HG02678 (cell line): ENCODE data around the gene CDH13.

Source experiments
- ATAC-seq: cut with Tn5 transposase; IDR thresholded peaks from one replicate; pipeline ENCODE4 v1.9.1; 2021; ENCODE audit warnings: mild to moderate bottlenecking, moderate library complexity; ENCODE audit not compliant: unreplicated experiment

Gene CDH13

DNA sequence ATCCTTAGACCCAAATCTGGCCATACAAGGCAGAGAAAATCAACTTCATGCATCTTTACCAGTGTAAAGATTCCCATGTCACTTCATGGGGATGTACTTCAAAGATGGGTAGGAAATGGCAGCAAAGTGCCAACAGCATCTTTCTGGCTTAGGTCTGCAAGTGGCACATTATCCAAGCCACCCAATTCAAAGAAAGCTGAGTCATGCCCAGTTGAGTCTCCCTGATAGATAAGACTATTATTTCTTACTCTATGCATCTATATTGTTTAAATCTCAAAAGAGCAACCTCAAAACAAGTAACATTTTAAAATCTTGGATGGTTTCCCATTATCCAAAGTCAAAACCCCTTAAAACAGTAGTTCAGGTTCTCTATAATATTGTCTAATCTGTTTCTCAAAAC lies 1119.8 kb downstream of the CDH13 start:
- no peak for ATAC-seq

DNA sequence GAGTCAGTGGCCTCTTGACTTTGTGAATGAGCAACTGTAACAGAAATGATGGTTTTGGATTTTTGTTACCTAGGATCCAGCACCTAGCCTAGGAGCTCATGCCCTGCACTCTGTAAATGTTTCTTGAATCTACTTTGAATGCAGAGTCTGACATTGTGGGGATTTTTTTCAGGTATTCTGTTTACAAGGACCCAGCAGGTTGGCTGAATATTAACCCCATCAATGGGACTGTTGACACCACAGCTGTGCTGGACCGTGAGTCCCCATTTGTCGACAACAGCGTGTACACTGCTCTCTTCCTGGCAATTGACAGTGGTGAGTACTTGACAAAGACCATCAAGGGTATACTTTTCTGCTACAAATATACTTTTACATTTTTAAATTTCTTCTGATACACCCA lies 1121.2 kb downstream of the CDH13 start:
- no peak for ATAC-seq

DNA sequence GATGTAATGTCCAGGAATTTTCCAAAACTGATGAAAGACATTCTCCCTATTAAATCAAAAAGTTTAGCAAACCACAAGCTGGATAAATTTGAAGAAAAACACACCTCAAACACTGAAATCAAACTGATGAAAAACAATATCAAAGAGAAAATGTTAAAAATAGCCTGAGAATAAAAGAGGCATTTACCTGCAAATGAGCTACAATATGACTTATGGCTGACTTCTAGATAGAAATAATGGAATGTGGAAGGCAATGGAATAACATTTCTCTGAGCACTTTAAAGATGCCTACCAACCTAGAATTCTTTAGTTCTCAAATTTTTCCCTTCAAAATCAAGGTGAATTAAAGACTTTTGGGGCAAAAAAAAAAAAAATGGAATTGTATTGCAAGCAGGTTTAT lies 1128.6 kb downstream of the CDH13 start:
- no peak for ATAC-seq

DNA sequence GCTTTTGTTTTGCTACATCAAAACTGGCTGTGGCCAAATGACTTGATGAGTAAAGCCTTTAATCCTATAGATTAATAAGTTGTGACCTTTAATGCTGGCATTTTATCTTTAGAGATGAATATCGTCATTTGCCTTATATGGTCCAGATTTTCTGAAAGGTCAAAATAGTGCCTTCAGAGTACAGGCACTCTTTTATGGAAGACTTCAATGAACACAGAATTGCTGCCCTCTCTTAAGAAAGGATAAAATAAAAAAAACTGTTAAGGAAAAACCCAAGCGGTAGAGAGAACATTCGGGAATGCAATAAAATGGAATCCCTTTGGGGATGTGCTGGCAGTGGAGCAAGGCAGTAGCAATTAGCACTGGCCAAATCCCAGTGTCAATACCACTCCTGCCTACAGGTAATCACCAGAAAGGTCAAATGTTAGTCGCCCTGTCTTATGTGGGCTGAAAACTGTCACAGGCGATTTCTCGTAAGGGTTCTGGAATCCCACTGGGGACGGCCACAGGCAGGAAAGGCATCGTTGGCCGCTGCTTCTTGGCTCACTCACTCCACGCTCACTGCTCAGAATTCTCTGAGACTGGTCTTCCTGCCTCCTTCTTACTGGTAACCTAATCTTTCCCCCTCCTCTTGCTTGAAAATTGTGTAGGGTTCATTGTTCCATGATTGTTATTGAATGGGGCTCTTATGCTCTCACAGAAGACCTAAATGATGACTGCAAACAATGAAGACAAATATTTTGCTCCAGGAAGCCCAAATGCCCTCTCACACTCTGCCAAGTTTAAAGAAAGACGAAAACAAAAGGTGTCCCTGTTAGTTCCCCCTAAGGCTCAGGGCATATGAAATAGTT lies 1135.6 kb downstream of the CDH13 start:
- ATAC-seq, result no peak

DNA sequence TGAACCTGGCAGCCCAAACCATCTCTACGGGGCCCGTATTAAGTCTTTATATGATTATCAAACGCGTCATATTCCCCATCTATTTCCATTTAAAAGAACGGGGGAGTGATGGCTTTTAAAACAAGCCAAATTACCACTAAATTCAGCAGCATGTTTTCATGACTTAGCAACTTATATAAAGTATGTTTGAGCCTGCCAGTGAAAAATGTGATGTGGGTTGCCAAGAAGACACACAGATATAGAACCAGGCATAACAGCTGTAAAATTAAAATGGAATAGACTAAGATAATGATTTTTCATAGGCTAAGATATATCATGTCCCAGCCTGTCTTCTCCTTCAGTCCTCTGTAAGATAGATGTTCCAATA lies 1136.2 kb downstream of the CDH13 start:
- ATAC-seq, result no peak

DNA sequence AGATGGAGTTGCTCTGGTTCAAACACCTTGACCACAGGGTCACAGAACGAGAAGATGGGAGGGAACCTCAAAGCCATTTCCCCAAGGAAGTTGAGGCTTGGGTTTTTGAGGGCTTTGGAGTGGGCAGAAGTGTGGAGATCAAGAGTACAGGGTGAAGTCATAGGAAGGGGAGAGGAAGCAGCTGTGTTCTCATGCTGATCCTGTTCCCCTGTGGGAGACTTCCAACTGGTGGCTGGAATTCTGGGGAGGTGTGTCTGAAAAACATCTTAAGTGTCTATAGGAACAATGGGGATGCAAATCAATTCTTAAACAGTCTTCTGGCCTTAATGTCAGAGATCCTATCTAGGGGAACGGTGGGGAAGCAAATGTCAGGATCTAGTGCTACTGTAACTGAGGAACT lies 1142.2 kb downstream of the CDH13 start:
- ATAC-seq, result no peak

DNA sequence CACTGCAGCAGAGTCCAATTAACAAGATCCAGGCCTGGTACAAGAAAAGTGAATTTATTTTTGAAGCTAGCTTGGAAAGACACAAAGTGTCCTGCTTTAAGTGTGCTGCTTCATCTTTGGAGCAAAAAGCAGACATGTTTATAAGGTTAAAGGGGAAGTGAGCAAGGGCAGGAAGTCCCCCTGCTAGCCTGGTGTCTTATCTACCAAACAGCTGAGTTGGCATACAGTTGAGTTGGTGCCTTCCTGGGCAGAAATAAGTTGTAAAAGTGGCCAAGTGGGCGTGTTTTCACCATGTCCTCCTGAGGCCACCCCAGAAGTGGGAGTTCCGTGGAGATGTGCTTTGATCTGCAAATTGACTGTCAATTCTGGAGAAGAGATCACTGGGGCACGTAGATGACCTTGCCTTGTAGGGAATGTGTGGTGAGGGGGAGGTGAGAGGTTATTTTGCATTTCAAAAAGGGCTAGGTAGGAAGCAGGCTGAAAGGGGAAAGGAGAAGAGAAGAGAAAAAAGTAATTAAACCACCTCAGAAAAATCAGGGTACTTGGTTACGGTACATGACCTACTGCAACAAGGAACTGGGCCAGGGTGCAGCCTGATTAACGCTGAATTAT lies 1142.7 kb downstream of the CDH13 start:
- no peak for ATAC-seq

DNA sequence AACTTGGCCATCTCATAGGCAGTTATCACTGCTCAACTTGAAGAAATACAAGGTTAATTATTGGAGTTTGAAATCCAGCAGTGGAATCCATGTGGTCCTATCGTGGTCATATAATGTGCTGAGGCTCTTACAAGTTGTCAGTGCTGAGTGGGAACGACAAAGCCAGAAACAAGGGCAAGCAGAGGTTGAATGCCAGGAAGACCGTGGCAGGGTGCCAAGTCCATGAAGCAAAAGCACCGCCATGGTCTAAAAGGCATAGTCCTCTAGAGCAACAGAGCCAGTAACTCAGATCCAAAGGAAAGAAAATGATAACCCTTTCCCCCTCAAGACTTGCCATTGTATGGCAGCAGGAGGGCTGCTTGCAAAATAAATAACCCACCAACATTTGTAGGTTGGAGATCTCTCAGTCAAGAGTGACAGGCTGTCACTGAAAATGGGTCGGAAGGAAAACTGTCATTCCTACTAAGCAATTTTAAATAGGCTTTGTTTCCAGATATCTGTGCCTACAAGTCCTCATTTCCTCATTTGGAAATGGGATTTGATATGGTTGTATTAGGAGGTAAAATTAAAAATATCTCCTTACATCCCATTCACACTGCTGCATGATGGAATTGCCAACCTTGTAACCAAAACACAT lies 1144.7 kb downstream of the CDH13 start:
- no peak for ATAC-seq

DNA sequence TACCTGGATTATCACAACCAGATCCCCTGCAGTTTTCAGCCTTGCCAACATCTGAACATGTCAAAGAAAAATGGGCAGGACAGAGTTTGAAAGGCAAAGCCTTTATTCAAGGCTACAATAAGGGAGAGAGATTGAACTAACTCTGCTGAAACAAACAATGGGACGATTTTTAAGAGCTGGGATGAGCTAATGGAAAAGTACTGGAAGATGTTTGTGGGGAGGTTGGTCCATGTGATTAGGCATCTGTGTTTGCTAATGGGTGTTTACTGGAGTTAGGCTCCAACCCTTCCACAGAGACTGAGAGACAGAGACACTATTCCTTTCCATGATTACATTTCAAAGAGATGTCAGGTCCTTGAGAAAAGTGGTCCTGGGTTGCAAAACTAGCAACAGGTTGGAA lies 1146.0 kb downstream of the CDH13 start:
- no peak for ATAC-seq

DNA sequence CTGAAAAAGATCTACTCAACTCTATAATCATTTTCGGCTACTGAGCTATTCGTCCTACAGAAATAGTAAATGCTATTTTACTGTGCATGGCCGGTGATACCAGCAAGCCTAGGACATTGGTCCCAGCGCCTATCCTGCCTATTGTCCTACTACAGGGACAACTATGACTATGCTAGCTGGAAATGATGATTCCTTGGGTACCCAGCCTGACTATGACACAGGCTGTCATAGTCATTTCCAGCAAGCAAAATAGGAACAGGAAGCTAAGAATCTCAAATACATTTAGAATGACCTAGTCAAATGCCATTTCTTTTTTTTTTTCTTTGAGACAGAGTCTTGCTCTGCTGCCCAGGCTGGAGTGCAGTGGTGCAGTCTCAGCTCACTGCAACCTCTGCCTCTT lies 1147.3 kb downstream of the CDH13 start:
- ATAC-seq, result no peak

DNA sequence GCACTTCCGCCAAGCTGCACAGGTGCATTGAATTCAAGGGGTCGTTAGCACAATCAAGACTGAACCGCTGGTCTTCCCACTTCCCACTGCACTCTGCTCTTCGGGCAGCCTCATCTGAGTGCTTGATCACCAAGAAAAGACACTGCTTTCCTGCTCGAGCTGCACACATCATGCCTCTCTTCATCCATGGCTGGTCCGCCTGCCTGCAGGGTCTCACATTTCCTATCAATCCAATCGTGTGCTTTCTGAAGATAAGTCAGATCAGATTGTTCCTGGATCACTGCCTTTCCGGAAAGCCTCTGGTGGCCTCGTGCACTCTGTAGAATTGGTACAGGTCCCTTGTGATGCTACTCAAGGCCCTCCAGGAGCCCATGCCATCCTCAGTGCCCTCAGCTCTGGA lies 1150.2 kb downstream of the CDH13 start:
- ATAC-seq, result no peak

DNA sequence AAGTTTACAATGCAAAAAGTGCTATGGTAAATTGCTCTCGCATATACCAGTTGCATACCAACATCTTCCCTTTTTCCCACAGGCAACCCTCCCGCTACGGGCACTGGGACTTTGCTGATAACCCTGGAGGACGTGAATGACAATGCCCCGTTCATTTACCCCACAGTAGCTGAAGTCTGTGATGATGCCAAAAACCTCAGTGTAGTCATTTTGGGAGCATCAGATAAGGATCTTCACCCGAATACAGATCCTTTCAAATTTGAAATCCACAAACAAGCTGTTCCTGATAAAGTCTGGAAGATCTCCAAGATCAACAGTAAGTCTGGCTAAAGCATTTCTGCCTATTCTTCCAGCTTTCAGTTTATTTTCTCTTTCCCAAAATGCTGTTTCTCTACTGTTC lies 1153.1 kb downstream of the CDH13 start:
- no peak for ATAC-seq

DNA sequence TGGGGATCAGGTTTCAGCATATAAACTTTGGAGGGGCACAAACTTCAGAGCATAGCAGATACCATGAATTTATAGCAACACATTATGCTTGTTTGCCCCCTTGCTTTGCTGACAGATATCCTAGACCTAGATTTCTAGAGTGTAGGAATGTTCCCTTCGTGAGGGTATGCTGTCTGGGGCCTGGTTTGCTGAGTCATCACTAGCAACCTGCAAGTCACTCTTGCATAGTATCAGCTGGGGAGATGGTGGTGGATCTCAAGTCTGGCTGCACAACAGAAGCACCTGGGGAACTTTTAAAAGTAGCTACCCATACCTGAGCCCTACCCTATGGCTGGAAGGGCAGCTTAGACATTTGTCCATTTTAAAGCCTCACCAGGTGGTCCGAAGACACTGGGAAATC lies 1158.7 kb downstream of the CDH13 start:
- no peak for ATAC-seq

DNA sequence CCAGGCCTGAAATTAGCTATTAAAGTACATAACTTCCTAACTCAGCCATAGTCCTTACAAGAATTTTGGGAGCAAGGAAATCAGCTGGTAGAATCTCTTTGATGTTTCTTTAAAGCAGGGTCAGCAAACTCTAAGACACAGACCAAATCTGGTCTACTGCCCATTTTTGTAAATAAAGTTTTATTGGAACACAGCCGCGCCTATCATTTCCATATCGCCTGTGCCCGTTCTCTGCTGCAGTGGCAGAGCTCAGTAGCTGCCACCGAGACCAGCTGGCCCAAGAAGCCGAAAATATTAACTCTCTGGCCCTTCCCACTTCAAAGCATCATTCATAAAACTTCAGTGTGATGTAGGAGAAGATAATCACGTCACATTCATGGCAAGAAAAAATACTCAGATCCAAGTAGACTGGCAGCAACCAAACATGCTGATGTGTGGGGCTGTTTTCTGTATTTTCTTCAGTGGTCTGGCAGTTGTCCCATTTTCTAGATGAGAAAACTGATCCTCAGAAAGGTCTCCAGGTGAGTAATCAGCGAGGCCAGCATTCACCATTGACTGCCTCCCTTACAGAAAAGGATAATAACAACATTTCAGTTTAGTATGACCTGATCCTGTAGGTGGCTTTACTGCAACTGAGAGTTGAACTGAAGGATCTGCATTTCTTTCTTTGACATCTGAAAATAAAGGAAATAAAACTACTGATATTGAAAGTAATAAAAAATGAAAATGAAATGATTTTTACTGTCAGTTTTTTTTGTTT lies 1163.1 kb downstream of the CDH13 start:
- ATAC-seq, result no peak

DNA sequence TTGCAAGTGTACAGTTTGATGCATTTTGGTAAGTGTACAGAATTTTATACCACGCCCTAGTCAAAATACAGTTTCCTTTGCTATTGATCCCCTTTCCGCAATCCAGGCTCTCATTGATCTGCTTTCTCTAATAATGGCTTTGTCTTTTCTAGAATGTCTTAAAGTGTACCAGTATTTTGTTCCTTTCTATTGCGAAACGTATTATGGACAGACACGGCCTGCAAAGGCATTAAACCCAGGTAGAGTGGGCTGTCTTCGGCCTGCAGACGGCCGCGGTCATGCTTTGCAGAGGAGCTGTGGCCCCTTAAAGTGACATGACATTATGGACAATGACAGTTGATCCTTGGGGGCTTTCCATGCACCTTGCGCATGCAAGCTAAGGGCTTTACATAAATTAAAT lies 1165.1 kb downstream of the CDH13 start:
- ATAC-seq, result no peak

DNA sequence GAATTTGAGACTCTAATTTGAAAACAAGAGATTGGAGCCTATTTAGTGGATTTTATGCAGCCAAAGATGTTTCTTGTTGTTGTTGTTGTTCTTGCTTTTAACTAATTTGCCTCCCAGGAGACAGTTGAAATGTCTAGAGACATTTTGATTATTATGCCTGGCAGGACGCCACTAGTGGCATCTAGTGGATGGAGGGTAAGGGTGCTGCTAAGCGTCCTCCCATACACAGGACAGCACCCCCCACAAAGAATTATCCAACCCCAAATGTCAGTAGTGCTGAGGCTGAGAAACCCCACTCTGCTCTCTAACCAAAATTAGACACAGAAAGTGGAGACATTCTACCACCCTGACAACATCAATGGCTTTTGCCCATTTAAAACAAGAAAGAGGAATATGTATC lies 1165.6 kb downstream of the CDH13 start:
- no peak for ATAC-seq

DNA sequence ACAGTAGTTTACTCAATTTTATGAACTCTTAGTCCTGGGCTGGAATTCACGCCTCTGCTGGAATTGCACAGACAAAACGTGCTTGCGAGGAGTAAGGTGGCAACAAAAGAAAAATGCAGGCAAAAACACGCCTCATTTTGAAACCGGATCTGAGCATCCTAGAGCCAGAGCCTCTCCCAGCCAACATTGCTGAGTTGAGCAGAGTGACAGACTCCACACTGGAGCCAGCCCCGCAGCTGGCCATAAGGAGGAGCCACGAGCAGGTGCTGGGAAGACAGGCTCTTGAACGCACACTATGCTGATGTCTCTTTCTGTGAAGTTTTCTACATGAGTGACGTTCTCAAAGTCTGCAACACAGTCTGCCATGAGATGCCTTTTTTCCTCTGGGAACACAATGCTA lies 1166.4 kb downstream of the CDH13 start:
- ATAC-seq, result no peak

DNA sequence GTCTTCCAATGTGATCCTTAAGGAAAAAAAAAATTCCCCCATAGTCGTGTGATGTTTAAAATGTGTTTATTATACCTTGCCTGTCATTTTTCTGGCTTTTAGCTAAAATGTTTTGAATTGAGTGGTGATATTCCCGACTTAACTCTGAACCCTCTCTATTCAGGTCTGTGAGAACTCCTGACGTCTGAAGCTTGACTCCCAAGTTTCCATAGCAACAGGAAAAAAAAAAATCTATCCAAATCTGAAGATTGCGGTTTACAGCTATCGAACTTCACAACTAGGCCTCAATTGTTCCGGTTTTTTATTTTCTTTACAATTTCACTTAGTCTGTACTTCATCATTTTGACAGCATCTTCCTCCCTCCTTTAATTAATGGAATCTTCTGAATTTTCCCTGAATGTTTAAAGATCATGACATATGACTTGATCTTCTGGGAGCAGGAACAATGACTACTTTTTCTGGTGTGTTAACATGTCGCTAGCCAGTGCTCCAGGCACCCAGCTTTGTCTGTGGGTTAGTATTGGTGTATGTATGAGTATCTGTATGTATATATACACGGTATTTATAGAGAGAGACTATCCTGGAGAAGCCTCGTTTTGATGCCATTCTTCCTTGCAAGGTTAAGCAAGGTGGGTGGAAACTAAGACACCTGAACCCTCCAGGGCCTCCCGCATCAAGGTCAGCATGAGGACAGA lies 1168.2 kb downstream of the CDH13 start:
- ATAC-seq, result no peak

DNA sequence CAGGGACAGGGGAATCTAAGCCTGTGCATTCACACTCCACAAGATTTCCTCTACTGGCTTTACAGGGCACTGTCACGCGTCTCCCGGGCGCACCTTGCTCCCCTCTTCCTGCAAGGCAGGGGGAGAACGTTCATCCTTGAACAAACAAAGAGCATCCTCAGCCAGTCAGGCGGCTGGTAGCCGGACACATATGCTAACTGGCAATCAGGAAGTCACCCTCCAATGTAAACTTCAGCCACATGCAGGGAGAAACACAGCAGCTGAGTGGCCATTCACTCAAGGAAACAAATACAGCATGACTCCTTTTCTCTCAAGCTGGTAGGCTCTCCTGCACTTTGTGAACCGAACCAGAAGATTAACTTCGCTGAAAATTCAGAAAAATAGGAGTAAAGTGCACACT lies 1170.2 kb downstream of the CDH13 start:
- no peak for ATAC-seq

DNA sequence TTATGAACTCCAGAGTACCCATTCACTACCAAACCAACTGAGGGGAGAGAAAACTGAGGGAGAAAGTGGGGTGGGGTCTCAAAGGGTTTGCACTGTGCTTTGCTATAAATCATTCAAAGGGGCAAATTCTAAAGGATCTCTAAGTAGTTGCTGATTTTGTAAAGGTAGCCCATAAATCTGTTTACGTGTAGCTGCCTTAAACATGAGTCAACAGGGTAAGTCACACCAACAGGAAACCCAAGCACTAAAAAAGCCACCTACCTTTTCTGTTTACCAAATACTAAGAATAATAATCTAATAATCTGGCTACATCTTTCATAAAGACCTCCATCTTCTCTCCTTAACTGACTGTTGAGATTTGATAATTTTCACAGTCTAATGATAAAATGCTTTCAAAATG lies 1172.6 kb downstream of the CDH13 start:
- no peak for ATAC-seq

DNA sequence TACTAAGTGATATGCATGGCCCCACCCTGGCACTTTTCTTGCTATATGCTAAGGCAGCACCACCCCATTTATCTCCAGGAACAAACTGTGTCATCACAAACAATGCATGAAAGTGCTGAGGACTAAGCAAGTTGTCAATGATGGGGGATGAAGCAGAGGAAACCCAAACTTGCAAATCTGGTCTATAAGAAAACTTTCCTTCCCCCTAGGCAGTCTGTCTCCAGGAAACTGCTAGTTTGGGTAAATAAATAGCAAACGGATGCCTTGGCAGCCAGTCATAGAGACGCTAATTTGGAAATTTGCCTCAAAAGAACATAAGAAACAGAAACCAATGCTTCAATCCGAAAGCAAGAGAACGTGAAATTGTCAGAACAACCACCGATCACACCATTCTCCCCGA lies 1175.4 kb downstream of the CDH13 start:
- ATAC-seq, result no peak
